Lower lobe of right lung (tissue), 2 donors: ENCODE results near the gene SERPINI1. TPM values are rescaled to one million over a fixed set of nuclear protein-coding genes. Genes with fewer than 3 reads are reported as not detected.

Source experiments
- ATAC-seq, 2 donors: fragments of 200-7000 bp; cut with Tn5 transposase; one replicate each; pipeline ENCODE4 v1.9.1; 2020 to 2022; ENCODE audit warnings: mild to moderate bottlenecking in 2 of 2, moderate library complexity in 2 of 2
- DNase-seq: peaks from one replicate; pipeline ENCODE4 v3.0.0-alpha.2; 2020
- H3K27ac ChIP-seq: fragments of 200-600 bp; one replicate; pipeline ENCODE4 v1.8.0; 2022
- H3K27me3 ChIP-seq: fragments of 200-600 bp; one replicate; pipeline ENCODE4 v1.8.0; 2022; ENCODE audit warnings: low read depth
- H3K36me3 ChIP-seq: fragments of 200-600 bp; one replicate; pipeline ENCODE4 v1.8.0; 2022; ENCODE audit warnings: mild to moderate bottlenecking
- H3K4me1 ChIP-seq: fragments of 200-600 bp; one replicate; pipeline ENCODE4 v1.8.0; 2022
- H3K4me3 ChIP-seq: fragments of 200-600 bp; one replicate; pipeline ENCODE4 v1.8.0; 2022; ENCODE audit warnings: mild to moderate bottlenecking
- H3K9me3 ChIP-seq: fragments of 200-600 bp; one replicate; pipeline ENCODE4 v1.8.0; 2022
- intact Hi-C: fragments of 100-400 bp; cut with DNase I; formaldehyde crosslinking; loops from one replicate; pipeline ENCODE4 v1.11.0; 2022
- long read RNA-seq: library from polyadenylated mRNA; unstranded; transcript quantifications from one replicate; pipeline ENCODE4 v2.0.0, GENCODE V29; 2021
- total RNA-seq: library from RNA; stranded (reverse); fragmentation: NEBNext Ultra II Directional; extraction: Animal tissue kit (Norgen Biotek cat#: 25700); gene quantifications from one replicate; pipeline ENCODE4 v1.2.1, GENCODE V29; 2021
- TF ChIP-seq, protein P1 (sequence below): fragments of 200-600 bp; IDR thresholded peaks from one replicate; pipeline ENCODE4 v1.8.0; 2022; ENCODE audit warnings: antibody characterized with exemption, mild to moderate bottlenecking
- donor health status: DM: no; HTN: yes; CAD: no; lungs with severe emphysema.

SERPINI1 gene, protein sequence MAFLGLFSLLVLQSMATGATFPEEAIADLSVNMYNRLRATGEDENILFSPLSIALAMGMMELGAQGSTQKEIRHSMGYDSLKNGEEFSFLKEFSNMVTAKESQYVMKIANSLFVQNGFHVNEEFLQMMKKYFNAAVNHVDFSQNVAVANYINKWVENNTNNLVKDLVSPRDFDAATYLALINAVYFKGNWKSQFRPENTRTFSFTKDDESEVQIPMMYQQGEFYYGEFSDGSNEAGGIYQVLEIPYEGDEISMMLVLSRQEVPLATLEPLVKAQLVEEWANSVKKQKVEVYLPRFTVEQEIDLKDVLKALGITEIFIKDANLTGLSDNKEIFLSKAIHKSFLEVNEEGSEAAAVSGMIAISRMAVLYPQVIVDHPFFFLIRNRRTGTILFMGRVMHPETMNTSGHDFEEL
- 6.7 TPM for total RNA-seq
- long read RNA-seq, transcript SERPINI1-202 (9 exons, 1,890 nt) = major isoform, 5 of 7 reads
- long read RNA-seq, partial matches to known transcripts = 0 of 7 reads
- long read RNA-seq, other reads (novel, unspliced or antisense) = 2 of 7 reads

DNA sequence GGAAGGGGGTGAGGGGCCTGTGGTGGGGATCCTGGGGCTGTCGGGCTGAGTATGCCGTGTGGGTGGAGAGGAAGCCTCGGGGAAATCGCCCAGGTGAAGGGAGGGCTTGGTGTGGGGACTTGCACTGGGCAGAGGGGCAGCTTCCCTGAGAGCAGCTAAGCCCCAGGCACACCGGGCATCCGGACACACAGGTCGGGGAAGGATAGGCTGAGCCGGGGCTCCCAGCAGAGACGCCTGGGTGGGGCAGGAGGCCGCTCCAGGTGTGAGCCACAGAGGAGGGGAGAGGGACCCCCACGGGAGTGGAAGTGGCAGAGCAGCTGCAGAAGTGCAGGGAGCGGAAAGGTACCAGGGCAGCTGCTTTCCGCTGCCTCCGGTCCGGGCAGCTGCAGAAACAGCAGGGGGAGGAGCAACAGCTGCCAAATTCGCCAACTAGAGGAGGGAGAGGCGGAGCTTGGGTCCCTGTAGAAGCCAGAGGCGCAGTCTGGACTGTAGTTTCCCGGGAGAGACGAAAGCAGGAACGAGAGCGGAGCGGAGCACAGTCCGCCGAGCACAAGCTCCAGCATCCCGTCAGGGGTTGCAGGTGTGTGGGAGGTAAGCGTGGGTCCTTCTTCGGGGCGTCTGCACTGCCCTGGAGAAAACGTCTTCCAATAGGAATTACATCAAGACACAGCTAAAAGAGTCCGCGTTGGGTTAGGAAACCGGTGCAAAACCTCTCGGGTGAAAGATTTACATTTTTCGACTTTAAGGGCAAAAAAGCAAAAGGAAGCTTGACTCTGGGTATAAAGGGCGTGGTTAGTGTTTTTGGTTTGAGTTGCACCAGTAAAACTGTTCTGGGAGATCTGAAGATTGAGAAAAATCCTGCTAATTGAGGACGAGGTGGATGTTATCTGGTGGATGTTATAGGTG, at the start of gene SERPINI1:
TSS of gene SERPINI1 (plus strand) at position 489 of the 906 bp plus-strand sequence. CDS start 53,408 bp downstream, outside the sequence.
- no peaks in the 10 kb centered on the region for H3K36me3 ChIP-seq
- peaks cover 15% of the 10 kb centered on the region for H3K4me1 ChIP-seq
- peak; percentile 91 to 92 for ATAC-seq
- no peaks in the 10 kb centered on the region for H3K9me3 ChIP-seq
- peak; percentile 90 for DNase-seq
- peak within 1 kb of the TSS; percentile 90 for H3K4me3 ChIP-seq
- intact Hi-C loops = no loop called here
- TF ChIP-seq, protein P1, sequence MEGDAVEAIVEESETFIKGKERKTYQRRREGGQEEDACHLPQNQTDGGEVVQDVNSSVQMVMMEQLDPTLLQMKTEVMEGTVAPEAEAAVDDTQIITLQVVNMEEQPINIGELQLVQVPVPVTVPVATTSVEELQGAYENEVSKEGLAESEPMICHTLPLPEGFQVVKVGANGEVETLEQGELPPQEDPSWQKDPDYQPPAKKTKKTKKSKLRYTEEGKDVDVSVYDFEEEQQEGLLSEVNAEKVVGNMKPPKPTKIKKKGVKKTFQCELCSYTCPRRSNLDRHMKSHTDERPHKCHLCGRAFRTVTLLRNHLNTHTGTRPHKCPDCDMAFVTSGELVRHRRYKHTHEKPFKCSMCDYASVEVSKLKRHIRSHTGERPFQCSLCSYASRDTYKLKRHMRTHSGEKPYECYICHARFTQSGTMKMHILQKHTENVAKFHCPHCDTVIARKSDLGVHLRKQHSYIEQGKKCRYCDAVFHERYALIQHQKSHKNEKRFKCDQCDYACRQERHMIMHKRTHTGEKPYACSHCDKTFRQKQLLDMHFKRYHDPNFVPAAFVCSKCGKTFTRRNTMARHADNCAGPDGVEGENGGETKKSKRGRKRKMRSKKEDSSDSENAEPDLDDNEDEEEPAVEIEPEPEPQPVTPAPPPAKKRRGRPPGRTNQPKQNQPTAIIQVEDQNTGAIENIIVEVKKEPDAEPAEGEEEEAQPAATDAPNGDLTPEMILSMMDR = no peak
- H3K27ac ChIP-seq = peak within 1 kb of the TSS; percentile 93
- no peaks in the 10 kb centered on the region for H3K27me3 ChIP-seq

- no peak for DNase-seq
- intact Hi-C loops = no loop called here
- no peak overlapping the region for H3K4me3 ChIP-seq
- TF ChIP-seq, protein P1 = no peak
- no peak for ATAC-seq
- no peaks in the 10 kb centered on the region for H3K9me3 ChIP-seq
- no peaks in the 10 kb centered on the region for H3K4me1 ChIP-seq
- H3K36me3 ChIP-seq = peaks cover 66% of the 10 kb centered on the region
- no peaks in the 10 kb centered on the region for H3K27me3 ChIP-seq
- H3K27ac ChIP-seq = no peak overlapping the region
Measured at GRCh38 chr3:167691366-167691765, 44.2 kb upstream of the SERPINI1 start.

- DNase-seq = no peak
- no peaks in the 10 kb centered on the region for H3K4me1 ChIP-seq
- no peak for ATAC-seq
- TF ChIP-seq, protein P1 = no peak
- H3K27ac ChIP-seq = no peak overlapping the region
- no peaks in the 10 kb centered on the region for H3K27me3 ChIP-seq
- H3K9me3 ChIP-seq = no peaks in the 10 kb centered on the region
- no peak overlapping the region for H3K4me3 ChIP-seq
- peaks cover 57% of the 10 kb centered on the region for H3K36me3 ChIP-seq
- intact Hi-C loops = no loop called here
Measured at GRCh38 chr3:167694121-167694520, 41.4 kb upstream of the SERPINI1 start.

GRCh38 chr3:167700046-167700445, 35.5 kb upstream of the SERPINI1 start:
- Histone ChIP-seq H3K36me3 (peaks cover 34% of the 10 kb centered on the region), H3K27ac (no peak overlapping the region), H3K4me3 (no peak overlapping the region), H3K9me3 (no peaks in the 10 kb centered on the region), H3K27me3 (no peaks in the 10 kb centered on the region), H3K4me1 (no peaks in the 10 kb centered on the region)
- no peak for ATAC-seq
- TF ChIP-seq, protein P1 = no peak
- intact Hi-C loops = no loop called here
- no peak for DNase-seq

DNA sequence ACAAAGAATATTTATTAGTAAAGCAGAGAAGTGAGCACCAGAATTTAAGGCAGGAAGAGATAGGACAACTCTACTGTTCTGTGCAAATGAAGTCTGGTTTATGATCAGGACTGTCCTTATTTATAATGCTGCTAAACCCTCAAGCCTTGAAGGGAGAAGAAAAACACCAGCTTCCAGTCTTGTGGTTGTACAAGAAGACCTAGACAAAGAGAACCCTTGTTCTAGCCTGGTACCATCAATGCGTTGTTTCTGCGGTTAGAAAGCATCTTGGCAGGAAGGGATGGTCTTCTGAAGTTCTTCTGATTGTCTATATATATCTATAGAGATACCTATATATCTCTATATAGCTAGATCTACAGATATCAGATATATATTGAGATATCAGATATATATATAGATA, 34.6 kb upstream of the SERPINI1 start:
- Histone ChIP-seq H3K4me3 (no peak overlapping the region), H3K36me3 (peaks cover 27% of the 10 kb centered on the region), H3K27ac (no peak overlapping the region), H3K27me3 (no peaks in the 10 kb centered on the region), H3K4me1 (peaks cover 2% of the 10 kb centered on the region), H3K9me3 (no peaks in the 10 kb centered on the region)
- TF ChIP-seq, protein P1 = no peak
- ATAC-seq = no peak
- intact Hi-C loops = no loop called here
- DNase-seq = no peak
